HCT116 (cell line): ENCODE measurements around the gene DHFR2. TPM values are rescaled to one million over a fixed set of nuclear protein-coding genes. Genes with fewer than 3 reads are reported as not detected.

Experiments used
- ATAC-seq: fragments of 200-7000 bp; cut with Tn5 transposase; 2 replicates; pipeline ENCODE4 v1.9.1; 2020; ENCODE audit warnings: mild to moderate bottlenecking, moderate library complexity
- BruUV-seq: library from RNA; stranded (reverse); fragments of 400-500 nt; replicated peaks from 2 replicates; lab custom pipeline; 2021; lab: Mats Ljungman, UMichigan
- CTCF ChIA-PET: fragments of 300-600 bp; sonication (Branson Sonifier 250); formaldehyde crosslinking; loops from one replicate; lab custom pipeline; 2021; ENCODE audit warnings: antibody characterized with exemption; lab: Charles Lee
- POLR2A ChIA-PET: fragments of 300-600, 350-600 bp; sonication (Branson Sonifier 250); formaldehyde crosslinking; loops from one replicate; lab custom pipeline; 2021; ENCODE audit warnings: antibody characterized with exemption; lab: Charles Lee
- RAD21 ChIA-PET, 2 experiments: fragments of 300-600 bp; sonication (Branson Sonifier 250); formaldehyde crosslinking; loops; one replicate each; lab custom pipeline; 2023; ENCODE audit warnings: low total read pairs in 2 of 2; ENCODE audit not compliant: uncharacterized antibody in 2 of 2, unreplicated experiment in 2 of 2, low non-redundant PET in 1 of 2; lab: Charles Lee
- DNase-seq: peaks from one replicate; pipeline ENCODE4 v3.0.0-alpha.2; 2010; ENCODE audit warnings: low read depth, low spot score
- H2AFZ ChIP-seq: fragments of 200-600 bp; shearing (Covaris generic), sonication (generic); 2 replicates; pipeline ENCODE4 v1.6.1; 2017; ENCODE audit warnings: low read depth, mixed run types, mixed read lengths, antibody characterized with exemption, low read length; ENCODE audit not compliant: poor library complexity, severe bottlenecking
- H3K27ac ChIP-seq: 2 replicates; pipeline ENCODE4 v1.5.1; 2012; ENCODE audit warnings: low read depth, low read length
- H3K27me3 ChIP-seq: fragments of 200-600 bp; sonication (generic); 2 replicates; pipeline ENCODE4 v1.6.1; 2016; ENCODE audit warnings: mixed run types, low read length, mixed read lengths; ENCODE audit not compliant: insufficient read depth
- H3K36me3 ChIP-seq, 2 experiments: fragments of 200-500 bp in 1 of 2; fragments of 200-600 bp in 1 of 2; sonication (Bioruptor generic) in 1 of 2; sonication (generic) in 1 of 2; 2 replicates each; pipeline versions ENCODE4 v1.5.1 to v1.6.1; 2014 to 2016; ENCODE audit warnings: low read length in 2 of 2, inconsistent platforms in 1 of 2, mixed read lengths in 1 of 2, mixed run types in 1 of 2; ENCODE audit not compliant: insufficient read depth in 2 of 2, control insufficient read depth in 1 of 2
- H3K4me1 ChIP-seq, 2 experiments: fragments of 200-600 bp in 1 of 2; sonication (generic) in 1 of 2; 2 replicates each; pipeline versions ENCODE4 v1.5.1 to v1.6.1; 2012 to 2017; ENCODE audit warnings: low read length in 2 of 2, inconsistent platforms in 1 of 2, mild to moderate bottlenecking in 1 of 2, mixed read lengths in 1 of 2, mixed run types in 1 of 2, moderate library complexity in 1 of 2; ENCODE audit not compliant: insufficient read depth in 2 of 2, control insufficient read depth in 1 of 2
- H3K4me2 ChIP-seq: fragments of 200-600 bp; sonication (generic); 2 replicates; pipeline ENCODE4 v1.6.1; 2017; ENCODE audit warnings: mixed run types, low read length, mixed read lengths
- H3K4me3 ChIP-seq, 2 experiments: fragments of 200-600 bp in 1 of 2; sonication (generic) in 1 of 2; replicated peaks in 1 of 2; 2 replicates each; pipeline ENCODE4 v1.5.1; 2011 to 2016; ENCODE audit warnings: low read length in 2 of 2, control low read depth in 1 of 2, low read depth in 1 of 2, mild to moderate bottlenecking in 1 of 2, mixed read lengths in 1 of 2, mixed run types in 1 of 2
- H3K79me2 ChIP-seq: fragments of 200-600 bp; sonication (generic); 2 replicates; pipeline ENCODE4 v1.6.1; 2017; ENCODE audit warnings: mild to moderate bottlenecking, mixed run types, low read length, moderate library complexity, mixed read lengths; ENCODE audit not compliant: insufficient read depth
- H3K9ac ChIP-seq: fragments of 200-600 bp; sonication (generic); 2 replicates; pipeline ENCODE4 v1.6.1; 2016; ENCODE audit warnings: low read length, mixed read lengths
- H3K9me2 ChIP-seq: fragments of 200-600 bp; sonication (generic), shearing (Covaris generic); 2 replicates; pipeline ENCODE4 v1.6.1; 2017; ENCODE audit warnings: mixed run types, mild to moderate bottlenecking, moderate library complexity; ENCODE audit not compliant: insufficient read depth
- H3K9me3 ChIP-seq, 2 experiments: fragments of 200-500 bp in 1 of 2; fragments of 200-600 bp in 1 of 2; sonication (Bioruptor generic) in 1 of 2; sonication (generic) in 1 of 2; 2 replicates each; pipeline ENCODE4 v1.6.1; 2014 to 2017; ENCODE audit warnings: low read length in 2 of 2, mixed read lengths in 2 of 2, inconsistent platforms in 1 of 2, low read depth in 1 of 2, mild to moderate bottlenecking in 1 of 2, mixed run types in 1 of 2, moderate library complexity in 1 of 2; ENCODE audit not compliant: control insufficient read depth in 1 of 2, insufficient read depth in 1 of 2
- H4K20me1 ChIP-seq: fragments of 200-600 bp; sonication (generic), shearing (Covaris generic); 2 replicates; pipeline ENCODE4 v1.6.1; 2017; ENCODE audit warnings: mixed run types, mild to moderate bottlenecking, moderate library complexity; ENCODE audit not compliant: insufficient read depth
- CBX3 ChIP-seq: IDR thresholded peaks from 2 replicates; pipeline ENCODE4 v1.6.1; 2012; ENCODE audit warnings: low read depth
- EGR1 ChIP-seq: IDR thresholded peaks from 2 replicates; pipeline ENCODE4 v1.6.1; 2012; ENCODE audit warnings: low read depth
- ELF1 ChIP-seq: IDR thresholded peaks from 2 replicates; pipeline ENCODE4 v1.6.1; 2012; ENCODE audit warnings: low read depth, borderline replicate concordance
- EZH2phosphoT487 ChIP-seq: fragments of 200-600 bp; IDR thresholded peaks from 2 replicates; pipeline ENCODE4 v1.6.1; 2018; ENCODE audit warnings: antibody characterized with exemption, borderline replicate concordance
- FOSL1 ChIP-seq: IDR thresholded peaks from 2 replicates; pipeline ENCODE4 v1.6.1; 2012; ENCODE audit warnings: low read depth
- POLR2AphosphoS5 ChIP-seq: IDR thresholded peaks from 2 replicates; pipeline ENCODE4 v1.6.1; 2011; ENCODE audit warnings: mild to moderate bottlenecking, low read depth, low read length, moderate library complexity
- SIN3A ChIP-seq: IDR thresholded peaks from 2 replicates; pipeline ENCODE4 v1.6.1; 2012; ENCODE audit warnings: low read depth
- ZNF274 ChIP-seq: fragments of 200-500 bp; sonication (Bioruptor generic); IDR thresholded peaks from 2 replicates; pipeline ENCODE4 v1.6.1; 2014; ENCODE audit warnings: mild to moderate bottlenecking, low read depth, low read length, inconsistent platforms
- intact Hi-C: fragments of 100-400 bp; cut with micrococcal nuclease; formaldehyde crosslinking; loops from 2 replicates; pipeline ENCODE4 v1.10.0; 2022
- total RNA-seq: library from RNA; stranded (reverse); gene quantifications from one replicate; pipeline ENCODE4 v1.2.1, GENCODE V29; 2021; ENCODE audit not compliant: unreplicated experiment
- TF ChIP-seq, protein P1 (sequence below): IDR thresholded peaks from 2 replicates; pipeline ENCODE4 v1.6.1; 2011; ENCODE audit warnings: mild to moderate bottlenecking, low read length, moderate library complexity; ENCODE audit not compliant: insufficient replicate concordance; ENCODE audit errors: extremely low read depth
- TF ChIP-seq, protein P2 (sequence below): IDR thresholded peaks from 2 replicates; pipeline ENCODE4 v1.6.1; 2012; ENCODE audit warnings: low read depth
- TF ChIP-seq, protein P3 (sequence below): IDR thresholded peaks from 2 replicates; pipeline ENCODE4 v1.6.1; 2012

The DHFR2 gene
- total RNA-seq, 1 experiment from 2014 or later, result 1.8 TPM

DNA sequence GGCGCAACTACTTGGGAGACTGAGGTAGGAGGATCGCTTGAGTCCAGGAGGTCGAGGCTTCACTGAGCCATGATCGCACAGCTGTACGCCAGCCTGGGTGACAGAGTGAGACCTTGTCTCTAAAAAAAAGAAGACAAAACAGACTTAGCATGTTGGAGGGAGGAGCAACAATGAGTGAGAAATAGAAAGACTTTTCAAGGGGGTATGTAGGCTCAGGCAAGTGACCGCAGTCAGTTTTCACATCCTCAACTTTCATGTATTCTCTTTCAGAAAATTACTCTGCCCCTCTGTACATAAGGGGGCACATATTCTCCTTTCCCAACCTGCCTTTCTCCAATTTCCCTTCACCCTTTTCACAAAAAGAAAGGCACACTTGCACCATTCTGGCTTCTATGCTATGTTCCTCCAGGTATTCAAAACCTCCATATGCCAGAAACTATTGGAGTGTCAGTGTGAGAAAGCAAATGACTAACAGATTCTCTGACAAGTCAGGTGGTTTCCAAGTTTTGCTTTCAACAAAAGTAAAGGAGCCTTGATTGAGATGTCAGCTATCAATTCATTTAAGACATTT lies 7.7 kb upstream of the DHFR2 start:
- Histone ChIP-seq H4K20me1 (no peaks in the 10 kb centered on the region), H3K4me2 (no peak overlapping the region), H3K9me2 (no peaks in the 10 kb centered on the region), H3K27ac (no peak overlapping the region), H3K4me1 (no peaks in the 10 kb centered on the region), H2AFZ (no peak overlapping the region), H3K9ac (no peak overlapping the region), H3K9me3 (no peaks in the 10 kb centered on the region), H3K27me3 (no peaks in the 10 kb centered on the region), H3K79me2 (no peaks in the 10 kb centered on the region; the same call in 1 of the 2 replicates), H3K4me3 (no peak overlapping the region), H3K36me3 (no peaks in the 10 kb centered on the region)
- BruUV-seq, result no TSS peak
- ATAC-seq (no peak), DNase-seq (no peak)
- intact Hi-C loops, result no loop called here
- POLR2A ChIA-PET, result interaction anchor here (0.8 kb wide), 1 partner anchor 62 kb away, joined by 3 read pairs; no protein-coding TSS in a partner anchor
- CTCF ChIA-PET, result interaction anchor here (1.3 to 1.6 kb wide), 3 partner anchors 14 to 65 kb away, joined by 3 to 10 read pairs (median 6); partner anchors contain the start of gene STX19
- TF ChIP-seq, protein P1, sequence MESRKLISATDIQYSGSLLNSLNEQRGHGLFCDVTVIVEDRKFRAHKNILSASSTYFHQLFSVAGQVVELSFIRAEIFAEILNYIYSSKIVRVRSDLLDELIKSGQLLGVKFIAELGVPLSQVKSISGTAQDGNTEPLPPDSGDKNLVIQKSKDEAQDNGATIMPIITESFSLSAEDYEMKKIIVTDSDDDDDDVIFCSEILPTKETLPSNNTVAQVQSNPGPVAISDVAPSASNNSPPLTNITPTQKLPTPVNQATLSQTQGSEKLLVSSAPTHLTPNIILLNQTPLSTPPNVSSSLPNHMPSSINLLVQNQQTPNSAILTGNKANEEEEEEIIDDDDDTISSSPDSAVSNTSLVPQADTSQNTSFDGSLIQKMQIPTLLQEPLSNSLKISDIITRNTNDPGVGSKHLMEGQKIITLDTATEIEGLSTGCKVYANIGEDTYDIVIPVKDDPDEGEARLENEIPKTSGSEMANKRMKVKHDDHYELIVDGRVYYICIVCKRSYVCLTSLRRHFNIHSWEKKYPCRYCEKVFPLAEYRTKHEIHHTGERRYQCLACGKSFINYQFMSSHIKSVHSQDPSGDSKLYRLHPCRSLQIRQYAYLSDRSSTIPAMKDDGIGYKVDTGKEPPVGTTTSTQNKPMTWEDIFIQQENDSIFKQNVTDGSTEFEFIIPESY, result no peak
- no peak for TF ChIP-seq CBX3
- TF ChIP-seq FOSL1, result no peak
- no peak for TF ChIP-seq EZH2phosphoT487
- TF ChIP-seq ELF1, result no peak
- TF ChIP-seq ZNF274, result no peak
- TF ChIP-seq, protein P2, sequence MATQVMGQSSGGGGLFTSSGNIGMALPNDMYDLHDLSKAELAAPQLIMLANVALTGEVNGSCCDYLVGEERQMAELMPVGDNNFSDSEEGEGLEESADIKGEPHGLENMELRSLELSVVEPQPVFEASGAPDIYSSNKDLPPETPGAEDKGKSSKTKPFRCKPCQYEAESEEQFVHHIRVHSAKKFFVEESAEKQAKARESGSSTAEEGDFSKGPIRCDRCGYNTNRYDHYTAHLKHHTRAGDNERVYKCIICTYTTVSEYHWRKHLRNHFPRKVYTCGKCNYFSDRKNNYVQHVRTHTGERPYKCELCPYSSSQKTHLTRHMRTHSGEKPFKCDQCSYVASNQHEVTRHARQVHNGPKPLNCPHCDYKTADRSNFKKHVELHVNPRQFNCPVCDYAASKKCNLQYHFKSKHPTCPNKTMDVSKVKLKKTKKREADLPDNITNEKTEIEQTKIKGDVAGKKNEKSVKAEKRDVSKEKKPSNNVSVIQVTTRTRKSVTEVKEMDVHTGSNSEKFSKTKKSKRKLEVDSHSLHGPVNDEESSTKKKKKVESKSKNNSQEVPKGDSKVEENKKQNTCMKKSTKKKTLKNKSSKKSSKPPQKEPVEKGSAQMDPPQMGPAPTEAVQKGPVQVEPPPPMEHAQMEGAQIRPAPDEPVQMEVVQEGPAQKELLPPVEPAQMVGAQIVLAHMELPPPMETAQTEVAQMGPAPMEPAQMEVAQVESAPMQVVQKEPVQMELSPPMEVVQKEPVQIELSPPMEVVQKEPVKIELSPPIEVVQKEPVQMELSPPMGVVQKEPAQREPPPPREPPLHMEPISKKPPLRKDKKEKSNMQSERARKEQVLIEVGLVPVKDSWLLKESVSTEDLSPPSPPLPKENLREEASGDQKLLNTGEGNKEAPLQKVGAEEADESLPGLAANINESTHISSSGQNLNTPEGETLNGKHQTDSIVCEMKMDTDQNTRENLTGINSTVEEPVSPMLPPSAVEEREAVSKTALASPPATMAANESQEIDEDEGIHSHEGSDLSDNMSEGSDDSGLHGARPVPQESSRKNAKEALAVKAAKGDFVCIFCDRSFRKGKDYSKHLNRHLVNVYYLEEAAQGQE, result no peak
- TF ChIP-seq SIN3A, result no peak
- TF ChIP-seq EGR1, result no peak
- TF ChIP-seq POLR2AphosphoS5, result no peak
- TF ChIP-seq, protein P3, sequence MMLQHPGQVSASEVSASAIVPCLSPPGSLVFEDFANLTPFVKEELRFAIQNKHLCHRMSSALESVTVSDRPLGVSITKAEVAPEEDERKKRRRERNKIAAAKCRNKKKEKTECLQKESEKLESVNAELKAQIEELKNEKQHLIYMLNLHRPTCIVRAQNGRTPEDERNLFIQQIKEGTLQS, result no peak
- RAD21 ChIA-PET, result no interaction called here
